Activated CD8-positive, alpha-beta T cell treated with anti-CD3 and anti-CD28 coated beads for 36 hours (primary cell): ENCODE measurements around the gene FAM110A. TPM values are rescaled to one million over a fixed set of nuclear protein-coding genes. Genes with fewer than 3 reads are reported as not detected.
"Not testable (repeated sequence)": the region's sequence is repeated elsewhere in the genome, so short reads cannot be mapped to it uniquely, and the experiment has no call there.

Experiments
- ATAC-seq: fragments of 200-7000 bp; cut with Tn5 transposase; one replicate; pipeline ENCODE4 v1.10.0; 2021; ENCODE audit warnings: mild to moderate bottlenecking, moderate library complexity
- CTCF ChIA-PET: fragments of 350-600 bp; sonication (Branson Sonifier 250); formaldehyde crosslinking; loops from one replicate; lab custom pipeline; 2021; ENCODE audit warnings: antibody characterized with exemption; lab: Charles Lee
- POLR2A ChIA-PET: fragments of 350-600 bp; sonication (Branson Sonifier 250); formaldehyde crosslinking; loops from one replicate; lab custom pipeline; 2021; ENCODE audit warnings: antibody characterized with exemption; lab: Charles Lee
- DNase-seq: peaks from one replicate; pipeline ENCODE4 v3.0.0-alpha.2; 2020
- H3K27ac Mint-ChIP-seq: one replicate; pipeline ENCODE4 v1.8.0; 2021; ENCODE audit warnings: mild to moderate bottlenecking, mixed read lengths
- H3K27me3 Mint-ChIP-seq: one replicate; pipeline ENCODE4 v1.8.0; 2021; ENCODE audit warnings: mixed read lengths
- H3K36me3 Mint-ChIP-seq: one replicate; pipeline ENCODE4 v1.8.0; 2021; ENCODE audit warnings: low read depth, mixed read lengths
- H3K4me1 Mint-ChIP-seq: one replicate; pipeline ENCODE4 v1.8.0; 2021; ENCODE audit warnings: low read depth, mixed read lengths
- H3K4me3 Mint-ChIP-seq: one replicate; pipeline ENCODE4 v1.8.0; 2021; ENCODE audit warnings: mild to moderate bottlenecking, moderate library complexity, mixed read lengths
- H3K9me3 Mint-ChIP-seq: one replicate; pipeline ENCODE4 v1.8.0; 2021; ENCODE audit warnings: mixed read lengths
- intact Hi-C: fragments of 100-400 bp; cut with micrococcal nuclease; formaldehyde crosslinking; loops from one replicate; pipeline ENCODE4 v1.10.0; 2022
- total RNA-seq, 2 experiments: library from RNA; stranded (reverse); gene quantifications; one replicate each; pipeline ENCODE4 v1.2.3, GENCODE V29; 2021
- TF ChIP-seq, protein P1 (sequence below): fragments of 200-600 bp; IDR thresholded peaks from one replicate; pipeline ENCODE4 v1.8.0; 2022; ENCODE audit warnings: antibody characterized with exemption, mild to moderate bottlenecking

Gene FAM110A
- total RNA-seq, 2 experiments from 2014 or later = 20.5 to 23.1 TPM

DNA sequence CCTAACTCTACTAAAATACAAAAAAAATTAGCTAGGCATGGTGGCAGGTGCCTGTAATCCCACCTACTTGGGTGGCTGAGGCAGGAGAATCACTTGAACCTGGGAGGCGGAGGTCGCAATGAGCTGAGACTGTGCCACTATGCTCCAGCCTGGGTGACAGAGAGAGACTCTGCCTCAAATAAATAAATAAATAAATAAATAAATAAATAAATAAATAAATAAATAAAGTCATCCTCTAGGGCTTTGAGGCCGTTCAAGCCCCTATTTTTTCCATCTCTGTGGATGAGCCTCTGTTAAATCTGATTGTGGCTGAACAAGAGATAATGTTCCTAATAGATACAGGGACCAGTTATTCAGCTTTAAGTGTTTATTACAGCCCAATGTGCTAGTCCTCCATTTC, 31.8 kb upstream of the FAM110A start:
- Mint-ChIP-seq H3K4me3 (no peak overlapping the region), H3K9me3 (peaks cover 6% of the 10 kb centered on the region), H3K27me3 (peaks cover 8% of the 10 kb centered on the region), H3K4me1 (no peaks in the 10 kb centered on the region), H3K27ac (no peak overlapping the region), H3K36me3 (peaks cover 2% of the 10 kb centered on the region)
- no peak for DNase-seq
- TF ChIP-seq, protein P1, sequence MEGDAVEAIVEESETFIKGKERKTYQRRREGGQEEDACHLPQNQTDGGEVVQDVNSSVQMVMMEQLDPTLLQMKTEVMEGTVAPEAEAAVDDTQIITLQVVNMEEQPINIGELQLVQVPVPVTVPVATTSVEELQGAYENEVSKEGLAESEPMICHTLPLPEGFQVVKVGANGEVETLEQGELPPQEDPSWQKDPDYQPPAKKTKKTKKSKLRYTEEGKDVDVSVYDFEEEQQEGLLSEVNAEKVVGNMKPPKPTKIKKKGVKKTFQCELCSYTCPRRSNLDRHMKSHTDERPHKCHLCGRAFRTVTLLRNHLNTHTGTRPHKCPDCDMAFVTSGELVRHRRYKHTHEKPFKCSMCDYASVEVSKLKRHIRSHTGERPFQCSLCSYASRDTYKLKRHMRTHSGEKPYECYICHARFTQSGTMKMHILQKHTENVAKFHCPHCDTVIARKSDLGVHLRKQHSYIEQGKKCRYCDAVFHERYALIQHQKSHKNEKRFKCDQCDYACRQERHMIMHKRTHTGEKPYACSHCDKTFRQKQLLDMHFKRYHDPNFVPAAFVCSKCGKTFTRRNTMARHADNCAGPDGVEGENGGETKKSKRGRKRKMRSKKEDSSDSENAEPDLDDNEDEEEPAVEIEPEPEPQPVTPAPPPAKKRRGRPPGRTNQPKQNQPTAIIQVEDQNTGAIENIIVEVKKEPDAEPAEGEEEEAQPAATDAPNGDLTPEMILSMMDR = no peak
- intact Hi-C loops = no loop called here
- ChIA-PET POLR2A (no interaction called here), CTCF (interaction anchor here (0.8 kb wide), 1 partner anchor 155 kb away, joined by 3 read pairs; no protein-coding TSS in a partner anchor)
- ATAC-seq = no peak

DNA sequence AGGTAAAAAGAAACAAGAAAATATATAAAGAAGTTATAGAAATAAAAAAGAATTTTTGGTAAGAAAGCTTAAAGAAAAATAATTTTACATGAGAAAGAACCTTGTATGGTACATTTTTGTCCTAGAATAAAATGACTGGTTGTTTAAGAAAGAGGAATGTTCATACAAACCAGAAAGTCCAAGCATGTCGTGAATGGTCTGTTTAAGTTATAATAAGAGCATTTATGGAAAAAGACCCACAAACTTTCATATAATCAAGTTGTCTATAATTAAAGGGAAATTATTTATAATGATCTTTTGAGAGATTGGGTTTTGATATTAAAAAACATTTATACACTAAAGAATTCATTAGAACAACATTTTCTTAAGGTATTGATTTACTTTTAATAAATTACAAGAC, 27.8 kb upstream of the FAM110A start:
- TF ChIP-seq, protein P1 = no peak
- peaks cover 6% of the 10 kb centered on the region for H3K9me3 Mint-ChIP-seq
- ChIA-PET CTCF (interaction anchor here (0.7 to 3.1 kb wide), 8 partner anchors 10 to 303 kb away, joined by 3 to 19 read pairs (median 4); no protein-coding TSS in a partner anchor), POLR2A (no interaction called here)
- H3K36me3 Mint-ChIP-seq = peaks cover 2% of the 10 kb centered on the region
- DNase-seq (no peak), ATAC-seq (no peak)
- peaks cover 2% of the 10 kb centered on the region for H3K27me3 Mint-ChIP-seq
- no peaks in the 10 kb centered on the region for H3K4me1 Mint-ChIP-seq
- no peak overlapping the region for H3K27ac Mint-ChIP-seq
- intact Hi-C loops = no loop called here
- H3K4me3 Mint-ChIP-seq = no peak overlapping the region

DNA sequence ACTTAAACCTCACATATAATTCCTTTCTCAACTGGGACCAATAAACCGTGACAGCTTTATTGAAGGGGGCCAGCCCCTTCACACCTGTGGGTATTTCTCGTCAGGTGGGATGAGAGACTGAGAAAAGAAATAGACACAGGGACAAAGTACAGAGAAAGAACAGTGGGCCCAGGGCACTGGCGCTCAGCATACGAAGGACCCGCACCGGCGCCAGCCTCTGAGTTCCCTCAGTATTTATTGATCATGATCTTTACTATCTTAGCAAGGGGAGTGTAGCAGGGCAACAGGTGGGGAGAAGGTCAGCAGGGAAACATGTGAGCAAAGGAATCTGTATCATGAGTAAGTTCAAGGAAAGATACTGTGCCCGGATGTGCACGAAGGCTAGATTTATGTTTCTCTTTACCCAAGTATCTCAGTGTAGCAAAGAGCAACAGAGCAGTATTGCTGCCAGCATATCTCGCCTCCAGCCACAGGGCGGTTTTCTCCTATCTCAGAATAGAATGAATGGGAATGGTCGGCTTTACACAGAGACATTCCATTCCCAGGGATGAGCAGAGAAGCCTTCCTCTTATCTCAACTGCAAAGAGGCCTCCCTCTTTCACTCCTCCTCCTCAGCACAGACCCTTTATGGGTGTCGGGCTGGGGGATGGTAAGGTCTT, 21.6 kb upstream of the FAM110A start:
- intact Hi-C loops, H3K9me3 Mint-ChIP-seq, H3K36me3 Mint-ChIP-seq, H3K4me3 Mint-ChIP-seq, POLR2A ChIA-PET, H3K4me1 Mint-ChIP-seq, ATAC-seq, DNase-seq, H3K27ac Mint-ChIP-seq: not testable (repeated sequence)
- CTCF ChIA-PET = interaction anchor here (4.0 to 9.8 kb wide), 2 partner anchors 145 to 147 kb away, joined by 42 to 266 read pairs; no protein-coding TSS in a partner anchor
- peaks cover 11% of the 10 kb centered on the region for H3K27me3 Mint-ChIP-seq

DNA sequence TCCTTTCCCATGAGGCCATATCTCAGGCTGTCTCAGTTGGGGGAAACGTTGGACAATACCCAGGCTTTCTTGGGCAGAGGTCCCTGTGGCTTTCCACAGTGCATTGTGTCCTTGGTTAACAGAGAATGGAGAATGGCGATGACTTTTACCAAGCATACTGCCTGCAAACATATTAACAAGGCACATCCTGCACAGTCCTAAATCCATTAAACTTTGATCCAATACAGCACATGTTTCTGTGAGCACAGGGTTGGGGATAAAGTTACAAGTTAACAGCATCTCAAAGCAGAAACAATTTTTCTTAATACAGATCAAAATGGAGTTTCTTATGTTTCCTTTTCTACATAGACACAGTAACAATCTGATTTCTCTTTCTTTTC, 21.1 kb upstream of the FAM110A start:
- ATAC-seq, H3K4me1 Mint-ChIP-seq, H3K36me3 Mint-ChIP-seq, DNase-seq, intact Hi-C loops, H3K4me3 Mint-ChIP-seq, H3K9me3 Mint-ChIP-seq, H3K27ac Mint-ChIP-seq, POLR2A ChIA-PET: not testable (repeated sequence)
- CTCF ChIA-PET = interaction anchor here (9.8 kb wide), 1 partner anchor 146 kb away, joined by 266 read pairs; no protein-coding TSS in a partner anchor
- H3K27me3 Mint-ChIP-seq = peaks cover 11% of the 10 kb centered on the region

DNA sequence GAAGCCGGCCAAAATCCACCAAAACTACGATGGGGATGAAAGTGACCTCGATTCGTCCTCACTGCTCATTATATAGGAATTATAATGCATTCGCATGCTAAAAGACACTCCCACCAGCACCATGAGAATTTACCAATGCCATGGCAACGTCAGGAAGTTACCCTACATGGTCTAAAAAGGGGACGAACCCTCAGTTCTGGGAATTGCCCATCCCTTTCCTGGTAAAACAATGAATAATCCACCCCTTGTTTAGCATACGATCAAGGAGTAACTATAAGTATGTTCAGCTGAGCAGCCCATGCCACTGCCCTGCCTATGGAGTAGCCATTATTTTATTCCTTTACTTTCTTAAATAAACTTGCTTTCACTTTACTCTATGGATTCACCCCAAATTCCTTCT, 20.1 kb upstream of the FAM110A start:
- ChIA-PET POLR2A (no interaction called here), CTCF (interaction anchor here (9.8 kb wide), 1 partner anchor 145 kb away, joined by 266 read pairs; no protein-coding TSS in a partner anchor)
- no peak overlapping the region for H3K4me3 Mint-ChIP-seq
- H3K27me3 Mint-ChIP-seq = peaks cover 11% of the 10 kb centered on the region
- TF ChIP-seq, protein P1 = no peak
- ATAC-seq (no peak), DNase-seq (no peak)
- intact Hi-C loops = no loop called here
- peaks cover 4% of the 10 kb centered on the region for H3K4me1 Mint-ChIP-seq
- H3K27ac Mint-ChIP-seq = no peak overlapping the region
- no peaks in the 10 kb centered on the region for H3K9me3 Mint-ChIP-seq
- H3K36me3 Mint-ChIP-seq = no peaks in the 10 kb centered on the region

DNA sequence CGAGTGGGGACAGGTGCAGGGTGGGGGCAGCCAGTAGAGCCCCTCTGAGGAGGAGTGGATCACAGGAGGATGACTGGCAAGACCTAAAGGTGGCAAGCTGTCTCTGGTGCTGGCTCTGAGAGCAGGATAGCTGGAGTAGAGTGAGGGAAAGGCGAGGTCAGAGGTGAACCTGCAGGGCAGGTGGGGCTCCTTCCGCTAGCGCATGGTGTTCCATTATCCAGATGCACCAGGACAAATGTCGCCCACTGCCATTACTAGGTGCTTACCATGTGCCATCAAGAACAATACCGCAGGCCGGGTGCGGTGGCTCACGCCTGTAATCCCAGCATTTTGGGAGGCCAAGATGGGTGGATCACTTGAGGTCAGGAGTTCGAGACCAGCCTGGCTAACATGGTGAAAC, 18.3 kb upstream of the FAM110A start:
- DNase-seq (no peak), ATAC-seq (no peak)
- CTCF ChIA-PET = interaction anchor here (0.6 to 9.8 kb wide), 13 partner anchors 10 to 397 kb away, joined by 3 to 266 read pairs (median 3); partner anchors contain the start of gene FAM110A
- peaks cover 11% of the 10 kb centered on the region for H3K27me3 Mint-ChIP-seq
- H3K27ac Mint-ChIP-seq = no peak overlapping the region
- no peaks in the 10 kb centered on the region for H3K36me3 Mint-ChIP-seq
- peaks cover 6% of the 10 kb centered on the region for H3K4me1 Mint-ChIP-seq
- no peak overlapping the region for H3K4me3 Mint-ChIP-seq
- TF ChIP-seq, protein P1 = no peak
- intact Hi-C loops = no loop called here
- POLR2A ChIA-PET = interaction anchor here (1.8 kb wide), 1 partner anchor 141 kb away, joined by 5 read pairs; no protein-coding TSS in a partner anchor
- H3K9me3 Mint-ChIP-seq = no peaks in the 10 kb centered on the region
